ENCODE measurements around the gene ARHGEF37.
A peak's percentile ranks its signal among the peaks of the same experiment; 100 is the strongest.
"Not testable (repeated sequence)": the region's sequence is repeated elsewhere in the genome, so short reads cannot be mapped to it uniquely, and the experiment has no call there.

Gene ARHGEF37, protein sequence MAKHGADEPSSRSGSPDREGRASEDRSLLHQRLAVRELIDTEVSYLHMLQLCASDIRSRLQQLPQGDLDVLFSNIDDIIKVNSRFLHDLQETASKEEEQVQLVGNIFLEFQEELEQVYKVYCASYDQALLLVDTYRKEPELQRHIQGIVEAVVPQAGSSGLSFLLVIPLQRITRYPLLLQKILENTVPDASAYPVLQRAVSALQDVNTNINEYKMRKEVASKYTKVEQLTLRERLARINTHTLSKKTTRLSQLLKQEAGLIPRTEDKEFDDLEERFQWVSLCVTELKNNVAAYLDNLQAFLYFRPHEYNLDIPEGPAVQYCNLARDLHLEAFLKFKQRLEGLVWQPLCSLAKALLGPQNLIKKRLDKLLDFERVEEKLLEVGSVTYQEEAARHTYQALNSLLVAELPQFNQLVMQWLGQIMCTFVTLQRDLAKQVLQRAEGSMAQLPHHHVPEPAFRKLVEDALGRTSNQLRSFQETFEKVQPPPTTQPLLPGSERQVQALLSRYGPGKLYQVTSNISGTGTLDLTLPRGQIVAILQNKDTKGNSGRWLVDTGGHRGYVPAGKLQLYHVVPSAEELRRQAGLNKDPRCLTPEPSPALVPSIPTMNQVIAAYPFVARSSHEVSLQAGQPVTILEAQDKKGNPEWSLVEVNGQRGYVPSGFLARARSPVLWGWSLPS

GRCh38 chr5:149581192-149581861 is at the start of gene ARHGEF37:
ARHGEF37 (plus strand) TSS chr5:149581498; CDS start chr5:149597770, 16,272 bp downstream.
- no peak for DNase-seq (ENCODE audit: low read depth)

DNA sequence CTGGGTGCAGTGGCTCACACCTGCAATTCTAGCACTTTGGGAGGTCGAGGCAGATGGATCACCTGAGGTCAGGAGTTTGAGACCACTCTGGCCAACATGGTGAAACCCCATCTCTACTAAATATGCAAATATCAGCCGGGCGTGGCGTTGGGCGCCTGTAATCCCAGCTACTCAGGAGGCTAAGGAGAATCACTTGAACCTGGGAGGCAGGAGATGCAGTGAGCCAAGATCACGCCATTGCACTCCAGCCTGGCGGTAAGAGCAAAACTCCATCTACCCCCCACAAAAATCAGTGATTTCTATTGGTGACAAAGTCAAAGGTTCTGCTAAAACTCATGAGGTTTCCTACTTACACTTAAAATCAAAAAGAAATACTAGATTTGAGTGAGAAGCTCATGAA is 48.9 kb upstream of the ARHGEF37 start:
- DNase-seq (ENCODE audit: low read depth) = no peak

- DNase-seq (ENCODE audit: low read depth) = not testable (repeated sequence)
These were observed 45.5 kb upstream of the ARHGEF37 start for GRCh38 chr5:149535787-149536186.

- no peak for DNase-seq (ENCODE audit: low read depth)
These were observed 43.8 kb upstream of the ARHGEF37 start for GRCh38 chr5:149537374-149537975.

DNA sequence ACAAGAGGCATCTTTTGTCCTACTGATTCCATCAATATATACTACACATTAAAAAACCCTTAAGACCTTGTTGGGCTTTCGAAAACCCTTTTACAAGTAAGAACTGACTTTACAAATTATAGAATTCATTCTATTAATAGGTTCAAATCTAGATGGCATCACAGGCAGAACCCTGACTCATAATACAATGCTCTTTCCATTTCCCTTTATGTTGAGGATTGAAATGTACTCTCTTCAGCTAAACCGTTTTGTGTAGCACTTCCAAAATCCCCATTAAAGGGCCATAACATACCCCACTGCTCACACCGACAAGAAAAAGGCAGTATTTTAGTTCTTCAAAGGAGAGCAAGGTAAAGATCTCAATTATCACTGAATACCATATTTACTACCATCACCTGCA is 41.2 kb upstream of the ARHGEF37 start:
- no peak for DNase-seq (ENCODE audit: low read depth)

DNA sequence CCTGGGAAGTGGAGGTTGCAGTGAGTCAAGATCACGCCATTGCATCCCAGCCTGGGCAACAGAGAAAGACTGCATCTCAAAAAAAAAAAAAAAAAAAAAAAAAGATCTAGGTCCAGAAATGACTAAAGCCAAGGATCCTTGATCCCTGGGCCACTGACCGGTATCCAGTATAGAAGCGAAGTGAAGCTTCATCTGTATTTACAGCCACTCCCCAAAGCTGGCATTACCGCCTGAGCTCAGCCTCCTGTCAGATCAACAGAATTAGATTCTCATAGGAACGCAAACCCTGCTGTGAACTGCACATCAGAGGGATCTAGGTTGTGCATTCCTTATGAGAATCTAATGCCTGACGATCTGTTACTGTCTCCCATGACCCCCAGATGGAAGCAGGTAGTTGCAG is 39.4 kb upstream of the ARHGEF37 start:
- no peak for DNase-seq (ENCODE audit: low read depth)

DNA sequence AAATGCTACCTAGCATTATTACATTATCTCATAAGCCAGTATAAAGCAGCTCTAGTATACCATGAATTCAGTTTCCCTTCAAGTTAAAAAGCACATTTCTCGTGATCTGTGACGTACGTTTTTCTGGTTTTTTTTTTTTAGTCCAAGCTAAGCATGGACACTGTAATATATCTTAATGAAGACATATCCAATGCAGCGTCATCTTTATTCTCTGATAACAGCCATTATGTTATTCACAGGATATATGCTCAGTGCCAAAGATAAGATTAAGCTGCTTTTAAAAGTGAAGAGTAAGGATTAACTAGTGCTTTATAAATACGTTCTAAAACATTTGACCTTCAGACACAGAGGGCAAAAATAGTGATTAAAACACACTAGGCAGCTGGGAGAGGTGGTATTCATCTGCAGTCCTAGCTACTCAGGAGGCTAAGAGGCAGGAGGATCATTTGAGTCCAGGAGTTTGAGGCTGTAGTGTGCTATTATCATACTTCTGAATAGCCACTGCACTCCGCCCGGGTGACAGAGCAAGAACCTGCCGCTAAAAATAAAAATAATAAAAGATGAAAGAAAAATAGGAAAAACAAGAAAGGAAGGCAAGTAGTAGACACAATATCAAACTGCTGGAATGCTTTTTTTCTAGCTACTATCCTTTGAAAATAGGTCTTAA is 37.8 kb upstream of the ARHGEF37 start:
- no peak for DNase-seq (ENCODE audit: low read depth)

GRCh38 chr5:149544028-149544420 is 37.3 kb upstream of the ARHGEF37 start:
- no peak for DNase-seq (ENCODE audit: low read depth)

GRCh38 chr5:149545327-149545726 is 36.0 kb upstream of the ARHGEF37 start:
- no peak for DNase-seq (ENCODE audit: low read depth)

GRCh38 chr5:149546974-149547373 is 34.3 kb upstream of the ARHGEF37 start:
- DNase-seq (ENCODE audit: low read depth) = no peak

DNA sequence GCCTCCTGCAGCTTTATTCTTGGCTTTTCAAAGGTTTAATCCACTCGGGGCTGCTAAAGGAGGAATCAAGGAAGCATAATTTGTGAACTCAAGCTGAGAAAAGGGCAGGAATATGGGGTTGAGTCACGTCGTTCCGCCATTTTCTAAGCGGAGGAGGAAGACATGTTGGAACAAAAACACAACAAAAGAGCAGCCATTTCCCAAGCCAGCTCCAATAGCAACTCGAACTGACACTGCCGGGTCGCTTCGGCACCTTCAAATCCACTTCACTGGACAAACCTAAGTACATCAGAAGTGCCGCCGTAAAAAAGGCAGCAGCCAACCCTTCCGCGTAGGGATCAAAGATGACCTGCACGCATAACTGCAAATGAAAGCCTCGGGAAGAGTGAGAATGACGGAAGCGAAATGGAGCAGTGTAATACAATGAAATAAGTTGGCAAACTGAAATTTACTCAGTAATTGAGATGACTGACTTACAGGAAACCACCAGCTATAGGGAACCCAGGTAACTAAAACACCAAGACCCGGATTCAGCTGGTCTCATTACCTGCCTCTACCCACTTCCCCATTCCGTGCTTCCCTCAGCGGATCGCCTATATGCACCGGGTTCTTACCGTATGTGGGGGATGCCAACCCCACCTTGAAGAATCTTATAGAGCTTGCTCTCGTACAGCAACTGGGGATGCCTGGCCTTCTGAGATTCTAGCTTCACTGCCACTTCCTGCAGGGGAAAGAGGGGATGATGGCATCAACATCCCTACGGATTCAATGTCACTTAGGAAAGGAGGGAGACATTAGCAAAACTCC is 31.6 kb upstream of the ARHGEF37 start:
- no peak for DNase-seq (ENCODE audit: low read depth)

- no peak for DNase-seq (ENCODE audit: low read depth)
These were observed 31.1 kb upstream of the ARHGEF37 start for GRCh38 chr5:149550268-149550583.

DNA sequence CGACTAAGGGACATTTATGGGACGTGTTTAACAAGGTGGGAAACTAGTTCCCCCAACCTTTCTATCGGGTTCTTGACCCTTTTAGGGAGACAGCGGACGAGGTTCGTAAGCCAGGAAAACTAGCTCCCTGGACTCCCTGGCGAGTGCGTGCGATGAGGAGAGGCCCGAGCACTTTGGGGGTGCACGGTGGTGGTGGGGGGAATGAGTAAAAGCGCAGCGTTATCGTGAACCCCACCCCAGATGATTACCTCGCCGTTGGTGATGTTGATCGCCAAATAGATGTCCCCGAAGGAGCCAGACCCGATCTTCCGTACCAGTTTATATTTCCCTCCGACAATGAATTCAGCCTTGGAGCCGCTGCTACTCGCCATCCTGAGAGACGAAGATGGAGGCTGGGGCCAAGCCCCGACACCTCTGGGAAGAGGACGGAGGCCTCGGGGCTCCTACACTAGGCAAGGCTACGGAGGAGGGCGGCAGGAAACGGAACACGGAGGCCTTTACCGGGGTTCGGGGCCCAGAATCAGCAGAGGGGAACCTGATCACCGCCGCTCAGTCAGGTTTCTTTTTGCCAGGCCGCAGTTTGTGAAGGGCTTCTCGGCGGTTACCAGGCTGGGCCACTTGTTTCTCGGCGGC is 30.6 kb upstream of the ARHGEF37 start:
- DNase-seq (ENCODE audit: low read depth) = no peak

DNA sequence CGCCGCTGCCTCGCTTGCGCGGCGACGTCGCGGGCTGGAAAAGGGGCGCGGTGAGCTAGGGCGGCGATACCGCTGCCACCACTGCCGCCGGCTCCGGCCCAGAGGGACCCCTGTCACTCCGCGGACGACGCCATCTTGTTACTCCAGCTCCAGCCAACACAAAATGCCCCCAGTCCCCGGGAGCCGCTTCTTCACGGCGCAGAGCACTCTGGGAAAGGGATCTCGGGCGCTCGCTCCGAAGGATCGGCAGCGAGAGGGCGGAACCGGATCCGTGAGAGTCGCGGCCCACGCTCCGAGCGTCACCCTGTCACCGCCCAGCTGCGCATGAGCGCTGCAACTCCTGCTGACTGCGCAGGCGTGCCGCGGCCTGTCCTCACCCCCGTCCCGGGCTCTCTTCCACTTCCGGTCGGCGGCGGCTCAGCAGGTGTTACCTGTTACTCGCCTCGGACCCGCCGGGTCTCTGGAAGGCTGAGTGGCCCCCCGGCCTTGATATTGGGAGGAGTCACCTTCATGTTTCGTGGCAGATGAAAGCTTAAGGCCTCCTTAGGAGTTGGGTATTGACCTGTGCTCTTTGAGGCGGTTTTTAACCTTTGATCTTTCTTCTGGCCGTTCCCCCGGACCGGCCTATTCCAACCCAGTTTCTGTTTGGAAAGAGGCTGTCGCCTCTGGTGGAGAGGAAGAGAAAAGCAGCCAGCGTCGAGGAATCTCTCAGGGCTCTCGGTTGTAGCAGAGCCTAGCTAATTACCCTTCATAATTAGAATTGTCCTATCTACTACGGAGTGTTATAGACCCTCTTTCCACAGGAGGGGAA is 29.9 kb upstream of the ARHGEF37 start, which contains the start of gene CSNK1A1:
CSNK1A1 (minus strand) TSS at position 213 of the 811 bp plus-strand sequence. CDS start 475 bp downstream, outside the sequence.
- DNase-seq (ENCODE audit: low read depth) = peak; percentile 90

DNA sequence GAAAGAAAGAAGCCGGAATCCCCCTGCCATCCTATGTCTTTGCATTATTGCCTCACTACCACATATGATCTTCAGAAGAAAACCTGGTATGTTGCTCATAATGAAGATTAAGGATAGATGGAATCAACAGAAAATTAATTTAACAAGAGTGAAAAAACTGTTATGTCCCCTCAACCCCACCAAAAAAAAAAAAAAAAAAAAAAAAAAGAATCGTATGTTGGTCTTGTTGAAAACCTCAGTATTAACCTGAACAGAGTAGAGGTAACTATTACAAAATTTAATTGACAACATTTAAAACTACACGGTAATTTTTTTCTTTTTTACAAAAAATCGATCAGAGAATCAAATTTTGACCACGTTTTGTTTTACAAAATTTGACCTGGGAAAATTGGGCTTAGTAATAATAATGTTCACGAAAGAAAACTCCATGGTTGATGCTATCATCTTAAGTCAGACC is 29.2 kb upstream of the ARHGEF37 start:
- no peak for DNase-seq (ENCODE audit: low read depth)

- DNase-seq (ENCODE audit: low read depth) = no peak
These were observed 28.6 kb upstream of the ARHGEF37 start for GRCh38 chr5:149552553-149553160.

GRCh38 chr5:149559706-149560105 is 21.6 kb upstream of the ARHGEF37 start:
- DNase-seq (ENCODE audit: low read depth) = no peak

GRCh38 chr5:149561848-149562247 is 19.4 kb upstream of the ARHGEF37 start:
- no peak for DNase-seq (ENCODE audit: low read depth)

DNA sequence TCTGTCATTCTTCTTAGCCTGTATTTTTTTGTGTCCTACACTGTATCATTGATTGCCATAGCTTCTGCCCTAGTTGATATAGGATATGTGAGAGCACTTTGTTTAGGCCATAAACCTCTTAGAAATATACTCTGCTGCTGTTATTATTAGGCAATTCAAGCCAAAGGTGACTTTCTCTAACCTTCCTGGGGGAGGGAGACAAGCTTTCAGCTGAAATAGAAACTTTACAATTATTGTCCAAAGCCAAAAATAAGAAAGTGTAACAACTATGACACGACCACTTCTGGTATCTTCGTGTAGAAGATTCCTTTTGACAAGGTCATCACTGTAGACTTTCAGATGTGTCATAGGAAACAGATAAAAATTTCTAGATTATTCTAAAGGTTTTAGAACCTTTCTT is 17.8 kb upstream of the ARHGEF37 start:
- no peak for DNase-seq (ENCODE audit: low read depth)

Data from CMK (cell line).